Fibroblast of skin of right biceps (primary cell): ENCODE results near the gene CYP4F2.
"Not testable (repeated sequence)": the region's sequence is repeated elsewhere in the genome, so short reads cannot be mapped to it uniquely, and the experiment has no call there.

Source experiments
- DNase-seq: peaks from one replicate; pipeline ENCODE4 v3.0.0-alpha.2; 2013

The CYP4F2 gene, protein sequence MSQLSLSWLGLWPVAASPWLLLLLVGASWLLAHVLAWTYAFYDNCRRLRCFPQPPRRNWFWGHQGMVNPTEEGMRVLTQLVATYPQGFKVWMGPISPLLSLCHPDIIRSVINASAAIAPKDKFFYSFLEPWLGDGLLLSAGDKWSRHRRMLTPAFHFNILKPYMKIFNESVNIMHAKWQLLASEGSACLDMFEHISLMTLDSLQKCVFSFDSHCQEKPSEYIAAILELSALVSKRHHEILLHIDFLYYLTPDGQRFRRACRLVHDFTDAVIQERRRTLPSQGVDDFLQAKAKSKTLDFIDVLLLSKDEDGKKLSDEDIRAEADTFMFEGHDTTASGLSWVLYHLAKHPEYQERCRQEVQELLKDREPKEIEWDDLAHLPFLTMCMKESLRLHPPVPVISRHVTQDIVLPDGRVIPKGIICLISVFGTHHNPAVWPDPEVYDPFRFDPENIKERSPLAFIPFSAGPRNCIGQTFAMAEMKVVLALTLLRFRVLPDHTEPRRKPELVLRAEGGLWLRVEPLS

DNA sequence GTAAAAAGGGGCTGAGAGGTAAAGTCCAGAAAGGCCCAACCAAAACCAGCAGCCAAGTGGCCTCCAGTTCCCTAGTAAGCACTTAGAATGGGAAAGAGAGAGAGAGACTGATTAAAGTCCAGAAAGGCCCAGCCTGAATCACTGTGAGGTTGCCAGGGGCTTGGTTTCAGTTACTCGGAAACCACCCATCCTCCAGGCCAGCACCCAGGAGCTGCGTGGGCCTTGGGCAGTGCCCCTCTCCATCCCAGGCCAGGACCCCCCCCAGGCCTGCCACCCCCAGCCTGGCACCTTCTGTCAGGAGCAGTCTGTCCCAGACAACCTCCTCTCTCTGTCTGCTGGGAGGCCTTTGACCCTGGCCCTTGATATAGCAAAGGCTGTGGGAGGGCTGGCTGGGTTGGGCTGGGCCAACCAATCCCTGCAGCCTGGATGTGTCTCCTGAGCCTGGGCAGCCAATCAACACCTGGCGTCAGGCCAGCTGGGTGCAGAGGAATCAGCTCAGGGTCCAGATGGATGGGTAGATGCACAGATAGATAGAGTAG is at the start of gene CYP4F2:
CYP4F2 (minus strand) TSS at position 337 of the 539 bp plus-strand sequence. CDS start 463 bp downstream, outside the sequence.
- no peak for DNase-seq

DNA sequence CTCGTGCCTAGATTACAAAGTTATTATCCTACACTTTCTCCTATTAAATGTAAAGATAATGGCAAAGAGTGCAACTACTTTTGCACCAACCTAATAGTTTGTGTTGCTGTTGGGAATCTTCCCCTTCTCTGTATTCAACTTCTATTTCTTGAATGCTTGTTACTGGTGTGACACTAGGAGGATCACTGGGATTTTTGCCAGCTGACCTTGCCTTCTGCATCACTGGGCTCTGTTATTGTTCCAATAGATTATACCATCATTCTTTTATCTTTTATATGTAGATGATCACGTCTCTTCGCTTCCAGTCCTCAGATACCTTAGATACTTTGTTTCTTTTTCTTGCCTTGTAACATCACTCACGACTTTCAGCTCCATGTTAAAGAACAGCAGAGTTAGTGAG is 47.4 kb upstream of the CYP4F2 start:
- no peak for DNase-seq

DNA sequence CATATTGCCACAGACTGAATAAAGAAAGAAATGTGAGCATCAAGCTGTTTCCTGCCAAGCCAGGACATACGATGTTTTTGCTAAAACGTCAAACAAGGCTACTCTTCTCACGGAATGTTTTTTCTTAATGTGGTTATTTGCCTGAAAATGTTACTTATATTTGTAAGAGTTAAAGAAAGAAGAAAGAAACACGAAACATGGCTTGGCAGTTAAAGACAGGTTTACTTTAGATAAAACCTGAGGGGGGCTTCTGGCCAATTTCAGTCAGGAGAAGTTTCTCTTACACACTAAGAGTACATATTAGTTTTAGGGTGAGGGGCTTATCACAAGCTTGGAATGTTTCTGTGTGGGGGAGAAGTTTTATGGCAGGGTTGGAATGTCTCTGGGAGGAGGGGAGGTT is 46.5 kb upstream of the CYP4F2 start:
- DNase-seq = no peak

DNA sequence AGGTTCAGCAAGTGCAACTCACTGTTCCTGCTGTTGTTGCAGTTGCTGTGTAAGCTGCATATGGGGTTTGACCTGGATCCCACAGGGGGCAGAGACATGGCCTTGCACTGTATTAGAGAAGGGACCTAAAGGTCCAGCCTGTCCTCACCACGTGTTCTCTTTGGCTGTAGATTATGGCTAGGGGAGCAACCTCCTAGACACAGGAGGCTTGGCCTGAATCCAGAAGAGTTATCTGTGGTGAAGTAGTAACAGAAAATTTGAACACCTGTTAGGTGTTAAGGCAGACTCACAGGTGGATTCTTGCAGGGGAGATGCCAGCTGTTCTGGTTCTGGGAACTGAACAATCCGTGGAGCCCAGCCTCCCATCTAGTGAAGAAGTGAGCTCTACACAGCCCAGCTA is 39.9 kb upstream of the CYP4F2 start:
- no peak for DNase-seq

DNA sequence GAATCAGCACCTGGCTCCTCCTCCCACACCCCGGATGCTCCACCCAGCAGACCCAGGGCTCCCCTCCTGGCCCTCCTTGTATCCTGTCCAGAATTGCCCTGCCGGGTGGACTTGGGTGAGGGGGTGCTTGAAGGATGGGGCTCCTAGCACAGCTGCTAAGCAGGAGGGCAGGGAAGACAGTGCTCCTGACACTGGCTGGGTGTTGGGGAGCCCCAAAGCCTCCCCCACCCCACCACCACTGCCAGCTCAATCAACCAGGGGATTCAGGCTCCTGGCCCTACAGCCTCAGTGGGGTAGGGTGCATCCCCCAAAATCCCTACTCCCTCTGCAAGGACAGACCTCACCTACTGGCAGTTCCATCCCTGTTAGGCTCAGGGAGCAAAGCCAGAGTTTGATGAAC is 39.1 kb upstream of the CYP4F2 start:
- no peak for DNase-seq

DNA sequence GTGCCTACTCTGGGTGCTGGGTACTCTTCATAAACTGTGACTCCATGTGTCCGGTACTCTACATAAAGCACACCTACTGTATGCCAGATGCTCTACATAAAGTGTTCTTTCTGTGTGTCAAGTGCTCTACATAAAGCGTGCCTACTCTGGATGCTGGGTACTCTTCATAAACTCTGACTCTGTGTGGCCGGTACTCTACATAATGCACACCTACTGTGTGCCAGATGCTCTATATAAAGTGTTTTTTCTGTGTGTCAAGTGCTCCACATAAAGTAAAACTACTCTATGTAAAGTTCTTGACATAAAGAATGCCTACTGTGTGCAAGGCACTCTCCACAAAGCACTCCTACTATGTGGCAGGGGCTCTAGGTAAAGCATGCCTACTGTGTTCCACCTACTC is 38.3 kb upstream of the CYP4F2 start:
- DNase-seq = no peak

DNA sequence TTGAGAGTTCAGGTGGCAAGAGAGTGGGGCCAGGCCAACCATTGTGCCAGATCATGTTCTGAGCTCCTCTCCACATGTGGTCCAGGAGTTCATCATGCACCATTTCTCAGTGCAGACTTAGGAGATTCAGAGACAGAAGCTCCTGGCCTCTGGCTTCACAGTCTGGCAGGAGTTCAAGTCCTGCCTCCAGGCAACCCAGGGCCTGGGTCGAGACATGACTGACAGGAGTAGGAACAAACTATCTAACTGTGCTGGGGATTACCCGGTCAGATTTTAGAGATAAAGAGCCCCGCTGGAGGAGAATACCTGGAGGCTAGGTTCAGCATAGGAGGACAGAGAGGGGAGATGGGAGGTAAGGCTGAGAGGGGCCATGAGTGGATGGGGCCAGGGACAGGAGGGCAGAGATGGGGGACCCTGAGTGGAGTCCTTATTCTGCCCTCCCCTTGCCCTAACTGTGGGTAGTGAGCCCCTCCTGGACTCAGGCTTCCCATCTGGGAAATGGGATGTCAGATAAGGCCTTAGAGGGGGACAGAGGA is 37.4 kb upstream of the CYP4F2 start:
- no peak for DNase-seq

DNA sequence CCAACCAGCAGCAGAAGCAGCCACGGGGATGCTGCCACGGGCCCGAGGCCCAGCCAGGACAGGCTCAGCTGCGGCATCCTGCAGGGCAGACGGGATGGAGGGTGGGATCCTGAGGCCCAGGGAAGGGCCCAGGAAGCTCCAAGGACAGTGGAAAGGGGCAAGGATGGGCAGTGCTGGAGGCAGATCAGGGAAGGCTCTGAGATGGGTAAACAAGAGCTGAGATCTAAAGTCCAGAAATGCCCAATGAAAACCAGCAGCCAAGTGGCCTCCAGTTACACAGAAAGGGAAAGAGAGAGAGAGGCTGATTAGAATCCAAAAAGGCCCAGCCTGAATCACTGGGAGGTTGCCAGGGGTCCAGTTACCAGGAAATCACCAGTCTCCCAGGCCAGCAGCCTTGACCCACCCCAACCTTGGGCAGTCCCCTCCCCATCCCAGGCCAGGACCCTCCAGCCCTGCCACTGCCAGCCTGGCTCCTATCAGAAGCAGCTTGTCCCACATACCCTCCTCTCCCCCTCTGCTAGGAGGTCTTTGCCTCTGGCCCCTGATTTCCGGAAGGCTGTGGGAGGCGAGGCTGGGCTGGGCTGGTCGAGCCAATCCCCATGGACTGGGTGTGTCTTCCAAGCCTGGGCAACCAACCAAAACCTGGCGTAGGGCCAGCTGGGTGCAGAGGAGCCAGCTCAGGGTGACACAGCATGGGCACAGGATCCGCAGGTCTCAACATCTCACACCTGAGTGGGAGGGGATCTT is 36.6 kb upstream of the CYP4F2 start, which contains the start of gene CYP4F11:
CYP4F11 (minus strand) TSS at position 198 of the 747 bp plus-strand sequence; CDS start at position 77, 121 bp downstream.
- DNase-seq = no peak

DNA sequence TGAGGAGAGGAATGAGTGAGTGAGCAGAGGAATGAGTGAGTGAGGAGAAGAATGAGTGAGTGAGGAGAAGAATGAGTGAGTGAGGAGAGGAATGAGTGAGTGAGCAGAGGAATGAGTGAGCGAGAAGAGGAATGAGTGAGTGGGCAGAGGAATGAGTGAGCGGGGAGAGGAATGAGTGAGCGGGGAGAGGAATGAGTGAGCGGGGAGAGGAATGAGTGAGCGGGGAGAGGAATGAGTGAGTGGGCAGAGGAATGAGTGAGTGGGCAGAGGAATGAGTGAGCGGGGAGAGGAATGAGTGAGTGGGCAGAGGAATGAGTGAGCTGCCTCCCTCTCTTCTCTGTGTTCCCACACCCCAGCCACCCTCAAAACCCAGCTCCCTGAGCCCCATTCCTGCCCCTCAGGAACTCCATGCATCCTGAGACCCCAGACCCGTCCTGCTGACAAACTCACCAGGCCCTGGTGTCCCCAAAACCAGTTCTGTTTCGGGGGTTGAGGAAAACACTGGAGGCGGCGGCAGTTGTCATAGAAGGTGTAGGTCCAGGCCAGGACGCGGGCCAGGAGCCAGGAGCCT is 36.0 kb upstream of the CYP4F2 start:
- not testable (repeated sequence) for DNase-seq

DNA sequence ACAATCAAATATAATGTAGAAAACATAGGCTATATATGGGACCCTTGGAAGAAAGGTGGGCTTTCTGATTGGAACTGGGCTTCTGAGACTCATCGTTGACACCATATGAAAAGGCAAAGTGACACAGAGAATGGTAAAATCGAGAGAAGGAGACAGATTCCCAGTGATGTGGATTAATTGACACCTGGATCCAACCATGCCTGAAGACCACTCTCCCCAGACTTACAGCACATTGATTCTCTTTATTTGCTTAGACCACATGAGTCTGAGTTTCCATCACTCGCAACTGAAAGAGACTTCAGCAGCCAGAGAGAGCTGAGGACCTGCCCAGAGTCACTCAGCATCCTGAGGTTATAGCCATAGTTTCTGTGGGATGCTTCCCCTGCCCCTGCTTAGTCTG is 30.4 kb upstream of the CYP4F2 start:
- DNase-seq = no peak

DNA sequence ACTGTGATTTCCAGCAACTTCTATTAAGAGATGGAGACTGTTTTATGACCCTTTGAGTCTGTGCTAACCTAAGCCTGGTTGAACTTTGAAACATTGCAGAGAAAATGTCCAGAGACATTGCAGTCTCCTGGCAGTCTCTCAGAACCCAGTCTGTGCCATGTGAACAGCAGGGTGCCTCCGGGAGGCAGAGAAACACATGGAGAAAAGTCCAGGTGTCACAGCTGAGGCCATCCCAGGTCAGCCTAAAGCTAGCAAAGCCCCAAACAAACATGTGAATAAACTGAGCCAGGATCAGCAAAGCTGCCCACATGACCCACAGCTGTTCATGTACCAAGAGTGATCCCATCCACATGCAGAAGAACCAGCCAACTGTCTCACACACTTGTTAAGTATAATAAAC is 28.6 kb upstream of the CYP4F2 start:
- no peak for DNase-seq

DNA sequence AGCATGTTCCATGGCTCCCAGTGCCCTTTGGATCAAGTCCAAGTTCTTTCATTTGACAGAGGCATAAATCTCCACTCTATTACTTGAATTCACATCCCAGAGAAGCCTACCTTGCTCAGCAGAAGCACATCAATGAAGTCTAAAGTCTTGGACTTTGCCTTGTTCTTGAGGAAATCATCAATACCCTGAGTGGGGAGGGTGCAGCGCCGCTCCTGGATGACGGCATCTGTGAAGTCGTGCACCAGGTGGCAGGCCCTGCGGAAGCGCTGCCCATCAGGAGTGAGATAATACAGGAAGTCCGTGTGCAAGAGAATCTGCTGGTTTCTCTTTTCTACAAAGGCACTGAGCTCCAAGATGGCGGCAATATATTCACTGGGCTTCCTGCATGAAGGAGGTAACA is 25.8 kb upstream of the CYP4F2 start:
- DNase-seq = no peak

DNA sequence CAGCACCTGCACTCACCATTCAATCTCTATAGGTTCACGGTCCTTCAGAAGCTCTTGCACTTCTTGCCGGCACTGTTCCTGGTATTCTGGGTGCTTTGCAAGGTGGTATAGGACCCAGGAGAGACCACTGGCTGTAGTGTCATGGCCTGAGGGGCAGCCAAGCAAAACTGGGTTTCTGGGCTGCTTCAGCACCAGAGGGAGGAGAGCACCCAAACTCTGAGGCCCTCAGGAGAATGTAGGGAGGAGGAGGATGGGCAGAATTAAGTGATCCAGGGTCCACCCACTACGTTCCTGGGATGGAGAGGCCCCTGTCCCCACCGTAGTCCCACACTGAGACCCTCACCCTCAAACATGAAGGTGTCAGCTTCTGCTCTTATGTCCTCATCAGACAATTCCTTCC is 24.1 kb upstream of the CYP4F2 start:
- DNase-seq = no peak

DNA sequence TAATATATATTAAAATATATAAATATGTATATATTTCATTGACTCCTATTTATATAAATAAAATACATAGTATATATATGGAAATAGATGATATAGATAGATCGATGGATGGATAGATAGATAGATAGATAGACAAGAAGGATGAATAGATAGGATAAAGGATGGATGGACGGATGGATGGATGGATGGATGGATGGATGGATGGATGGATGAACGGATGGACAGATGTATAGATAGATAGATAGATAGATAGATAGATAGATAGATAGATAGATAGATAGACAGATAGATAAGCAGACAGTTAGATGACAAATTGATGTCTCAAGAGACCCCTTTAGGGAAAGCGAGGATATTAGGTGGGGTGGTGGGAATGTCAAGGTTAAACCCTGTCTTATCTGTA is 21.4 kb upstream of the CYP4F2 start:
- DNase-seq = no peak

DNA sequence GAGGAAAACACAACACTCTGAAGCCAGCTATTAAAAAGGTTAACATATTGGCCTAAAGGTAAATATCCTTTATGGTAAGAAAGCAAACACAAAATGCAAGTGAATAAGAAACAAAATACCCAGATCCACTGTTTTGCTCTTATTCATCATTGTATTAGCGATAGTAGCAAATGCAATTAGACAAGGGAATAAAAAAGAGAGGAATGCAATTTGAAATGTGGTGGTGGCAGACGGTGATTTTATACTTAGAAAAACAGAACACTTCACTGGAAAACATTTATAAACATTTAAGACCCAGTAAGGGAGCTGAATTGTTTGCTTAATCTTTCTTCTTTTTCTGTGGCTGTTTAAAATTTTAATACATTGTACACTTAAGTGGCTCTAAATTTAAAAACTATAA is 17.2 kb upstream of the CYP4F2 start:
- DNase-seq = no peak

DNA sequence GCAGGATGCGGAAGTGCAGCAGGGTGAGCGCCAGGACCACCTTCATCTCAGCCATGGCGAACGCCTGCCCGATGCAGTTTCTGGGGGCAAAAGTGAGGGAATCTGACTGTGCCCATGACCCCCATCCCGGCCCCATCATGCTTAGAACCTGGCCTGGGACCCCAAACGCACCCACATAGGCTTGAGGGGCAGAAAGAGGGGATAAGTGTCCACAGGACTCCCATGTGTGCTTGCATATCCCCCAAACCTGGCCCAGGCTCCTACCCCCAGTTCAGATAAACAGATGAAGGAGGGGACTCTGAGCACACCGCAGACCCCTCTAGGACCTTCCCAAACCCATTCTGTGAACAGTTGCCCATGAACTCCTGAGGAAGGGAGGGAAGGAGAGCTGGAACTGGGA is 16.0 kb upstream of the CYP4F2 start:
- DNase-seq = no peak

DNA sequence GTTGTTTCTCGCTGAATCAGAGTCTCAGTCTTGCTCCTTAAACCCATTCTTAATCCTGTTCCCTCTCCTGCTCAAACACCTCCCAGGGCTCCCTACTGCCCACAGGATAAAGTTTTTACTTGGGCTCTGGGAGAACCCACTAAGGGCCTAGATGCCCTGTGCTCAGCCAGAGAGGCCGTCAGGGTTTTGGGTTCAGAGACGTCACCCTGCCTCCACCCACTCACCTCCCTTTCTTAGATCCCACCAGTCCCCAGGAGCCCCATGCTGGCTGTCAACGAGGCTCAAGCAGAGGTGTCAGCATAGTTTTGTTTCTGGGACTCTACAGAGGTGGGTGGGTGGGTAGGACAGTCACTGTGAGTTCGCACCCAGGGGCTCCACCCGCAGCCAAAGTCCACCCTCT is 15.5 kb upstream of the CYP4F2 start:
- DNase-seq = no peak

DNA sequence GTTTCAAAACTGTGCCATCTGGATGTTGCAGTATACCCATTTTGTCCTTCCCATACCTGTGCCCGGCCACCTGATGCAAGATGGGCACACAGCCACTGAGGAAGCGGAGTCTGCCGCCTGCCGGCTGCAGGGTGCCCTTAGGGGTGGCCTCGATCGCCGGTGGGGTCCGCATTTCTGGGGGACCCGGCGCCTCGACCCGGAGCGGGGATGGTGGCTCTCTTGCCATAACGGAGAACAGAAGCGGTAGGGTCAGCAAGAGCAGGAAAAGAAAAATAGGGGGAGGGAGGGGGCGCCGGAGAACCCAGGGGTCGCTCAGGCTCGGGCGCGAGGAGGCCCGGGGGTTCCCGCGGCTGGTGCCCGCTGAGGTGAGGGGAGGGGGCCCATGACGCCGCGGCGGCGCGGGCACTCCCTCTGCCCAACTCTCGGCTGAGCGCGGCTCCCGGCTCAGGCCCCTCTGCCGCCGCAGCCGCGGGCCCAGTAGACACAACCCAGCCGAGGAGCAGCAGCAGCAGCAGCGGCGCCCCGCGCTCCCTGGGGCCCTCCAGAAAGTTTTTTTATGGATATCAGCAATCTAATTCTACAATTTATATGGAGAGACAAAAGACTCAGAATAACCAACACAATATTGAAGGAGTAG is 13.8 kb upstream of the CYP4F2 start:
- DNase-seq = no peak

DNA sequence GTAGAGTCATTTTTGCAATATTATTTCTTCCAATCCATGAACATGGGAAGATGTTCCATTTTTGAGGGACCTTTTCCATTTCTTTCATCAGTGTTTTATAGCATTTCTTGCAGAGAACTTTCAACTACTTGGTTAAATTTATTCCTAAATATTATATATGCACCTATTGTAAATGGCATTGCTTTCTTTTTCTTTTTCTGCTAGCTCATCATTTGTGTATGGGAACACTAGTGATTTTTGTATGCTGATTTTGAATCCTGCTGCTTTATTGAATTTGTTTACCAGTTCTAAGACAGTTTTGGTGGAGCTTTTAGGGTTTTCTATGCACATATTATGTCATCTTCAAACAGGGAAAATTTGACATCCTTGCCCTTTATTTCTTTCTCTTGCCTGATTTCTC is 7.2 kb upstream of the CYP4F2 start:
- no peak for DNase-seq

DNA sequence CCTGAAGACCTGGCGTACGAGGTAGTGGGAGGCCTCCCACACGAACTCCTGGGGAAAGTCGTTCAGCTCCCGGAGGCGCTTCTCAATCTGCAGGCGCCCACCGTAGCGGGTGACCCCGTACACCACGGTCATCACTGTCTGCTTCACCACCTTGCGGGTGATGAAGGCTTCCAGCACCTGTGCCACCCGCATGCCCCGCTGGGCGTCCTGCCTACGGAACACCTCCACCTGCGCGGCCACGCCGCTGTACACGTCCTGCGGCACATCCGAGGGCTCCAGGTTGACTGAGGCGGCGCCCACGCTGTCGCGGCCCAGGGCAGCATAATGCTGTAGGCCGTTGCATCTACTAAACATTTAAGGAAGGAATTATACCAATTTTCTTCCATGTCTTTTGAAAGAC is 5.0 kb upstream of the CYP4F2 start:
- DNase-seq = not testable (repeated sequence)

DNA sequence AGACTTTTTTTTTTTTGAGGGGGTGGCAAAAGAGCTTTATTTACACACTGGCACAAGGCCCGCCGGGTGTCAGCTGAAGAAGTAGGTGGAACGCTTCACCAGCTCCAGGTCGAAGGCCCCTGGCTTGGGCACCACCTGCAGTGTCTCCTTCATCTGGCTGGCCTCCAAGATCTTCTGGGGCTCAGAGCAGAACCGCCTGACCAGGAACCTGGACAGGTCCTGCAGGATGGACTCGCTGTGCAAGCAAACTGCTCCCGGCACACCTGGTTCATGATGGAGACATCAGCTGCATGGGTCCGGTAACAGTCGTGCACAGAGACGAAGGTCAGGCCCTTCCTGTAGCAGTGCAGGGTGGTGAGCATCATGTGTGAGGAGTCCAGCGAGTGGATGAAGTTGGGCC is 4.4 kb upstream of the CYP4F2 start:
- DNase-seq = no peak

DNA sequence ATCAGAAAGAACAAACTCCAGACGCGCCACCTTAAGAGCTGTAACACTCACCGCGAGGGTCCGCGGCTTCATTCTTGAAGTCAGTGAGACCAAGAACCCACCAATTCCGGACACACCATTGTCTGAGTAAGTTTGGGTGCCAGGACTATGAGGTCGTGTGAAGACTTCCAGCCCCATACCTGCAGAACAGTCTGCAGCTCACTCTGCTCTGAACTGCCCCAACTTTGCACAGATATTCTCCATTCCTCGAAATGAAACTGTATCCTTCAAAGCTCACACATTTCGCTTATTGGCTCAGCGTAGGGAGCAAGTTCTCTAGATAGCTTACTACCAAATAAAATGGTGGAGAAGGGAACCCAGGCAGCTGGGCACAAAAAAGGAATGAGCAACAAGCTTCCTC is 2.6 kb upstream of the CYP4F2 start:
- DNase-seq = no peak

DNA sequence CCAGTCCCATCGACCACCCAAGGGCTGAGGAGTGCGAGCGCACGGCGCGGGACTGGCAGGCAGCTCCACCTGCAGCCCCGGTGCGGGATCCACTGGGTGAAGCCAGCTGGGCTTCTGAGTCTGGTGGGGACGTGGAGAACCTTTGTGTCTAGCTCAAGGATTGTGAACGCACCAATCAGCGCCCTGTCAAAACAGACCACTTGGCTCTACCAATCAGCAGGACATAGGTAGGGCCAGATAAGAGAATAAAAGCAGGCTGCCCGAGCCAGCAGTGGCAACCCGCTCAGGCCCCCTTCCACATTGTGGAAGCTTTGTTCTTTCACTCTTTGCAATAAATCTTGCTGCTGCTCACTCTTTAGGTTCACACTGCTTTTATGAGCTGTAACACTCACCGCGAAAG is 2.2 kb upstream of the CYP4F2 start:
- DNase-seq = not testable (repeated sequence)
